HG03175 (cell line): ENCODE measurements around the gene GNAT2.

Experiments
- ATAC-seq: cut with Tn5 transposase; IDR thresholded peaks from one replicate; pipeline ENCODE4 v1.9.1; 2021; ENCODE audit warnings: mild to moderate bottlenecking, moderate library complexity; ENCODE audit not compliant: unreplicated experiment

Gene GNAT2

DNA sequence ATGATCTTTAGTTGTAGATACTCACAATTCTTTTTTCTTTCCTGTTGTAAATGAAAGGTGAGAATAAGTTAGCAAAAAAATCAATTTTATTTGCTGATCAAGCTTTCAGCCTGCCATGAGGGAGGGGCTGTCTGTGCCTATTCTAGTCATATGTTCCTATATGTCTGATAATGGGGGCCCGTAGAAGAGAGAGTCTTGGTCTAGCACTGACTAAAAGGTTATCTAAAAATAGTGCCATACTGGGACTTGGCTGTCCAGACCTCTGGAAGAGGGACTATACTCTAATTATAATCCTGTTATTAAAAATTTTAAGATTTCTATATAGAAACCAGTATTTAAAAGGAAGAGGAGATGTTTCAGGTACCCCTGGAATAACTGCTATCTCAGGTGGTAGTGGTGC lies 52.4 kb downstream of the GNAT2 start:
- ATAC-seq, result no peak

DNA sequence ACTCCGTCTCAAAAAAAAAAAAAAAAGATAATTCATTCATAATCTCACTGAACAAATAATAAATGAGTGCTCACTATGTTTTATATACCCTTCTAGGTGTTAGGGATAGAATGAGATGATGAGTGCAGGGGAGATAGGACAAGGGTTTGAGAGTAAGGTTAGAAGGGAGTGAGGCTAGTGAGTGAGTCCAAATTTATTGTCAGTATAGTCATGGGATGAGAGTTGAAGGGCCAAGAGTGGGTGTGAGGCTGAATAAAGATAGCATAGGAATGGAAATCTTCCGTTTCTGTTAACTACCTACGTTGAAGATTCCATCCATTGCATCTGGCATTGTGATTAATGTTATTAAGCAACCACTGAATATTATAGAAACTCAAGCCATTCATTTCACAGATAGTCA lies 54.2 kb downstream of the GNAT2 start:
- ATAC-seq, result no peak

DNA sequence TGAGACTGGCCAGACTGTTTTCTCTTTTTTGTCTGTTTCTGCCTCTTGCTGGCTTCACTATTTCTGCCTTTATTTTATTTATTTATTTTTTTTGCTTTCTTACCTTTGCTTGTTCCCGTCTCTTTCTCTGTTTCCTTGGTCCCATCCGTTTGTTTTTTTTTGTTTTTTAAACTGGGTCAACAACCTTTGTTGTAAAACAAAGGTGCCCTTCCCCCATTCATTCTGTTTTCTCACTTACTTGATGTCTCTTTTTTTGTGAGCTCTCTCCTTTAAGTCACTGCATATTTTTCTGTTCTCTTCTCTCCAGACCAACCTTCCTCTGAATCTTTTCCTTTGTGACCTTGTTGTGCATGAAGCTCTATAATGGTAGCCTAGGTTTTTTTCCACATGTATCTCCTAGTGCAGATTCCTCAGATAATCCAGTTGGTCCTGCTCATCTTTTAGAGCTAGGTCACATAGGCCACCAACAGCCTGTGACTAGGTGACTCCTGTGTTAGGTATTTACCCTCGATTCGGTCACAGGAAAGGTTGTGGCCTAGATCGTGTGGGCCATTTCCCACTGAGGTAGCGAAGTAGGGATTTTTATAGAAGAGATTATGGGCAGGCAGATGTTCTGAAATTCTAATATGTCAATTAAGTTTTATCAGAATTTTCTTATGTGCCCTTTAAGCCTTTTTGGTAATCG lies 55.1 kb downstream of the GNAT2 start:
- no peak for ATAC-seq

DNA sequence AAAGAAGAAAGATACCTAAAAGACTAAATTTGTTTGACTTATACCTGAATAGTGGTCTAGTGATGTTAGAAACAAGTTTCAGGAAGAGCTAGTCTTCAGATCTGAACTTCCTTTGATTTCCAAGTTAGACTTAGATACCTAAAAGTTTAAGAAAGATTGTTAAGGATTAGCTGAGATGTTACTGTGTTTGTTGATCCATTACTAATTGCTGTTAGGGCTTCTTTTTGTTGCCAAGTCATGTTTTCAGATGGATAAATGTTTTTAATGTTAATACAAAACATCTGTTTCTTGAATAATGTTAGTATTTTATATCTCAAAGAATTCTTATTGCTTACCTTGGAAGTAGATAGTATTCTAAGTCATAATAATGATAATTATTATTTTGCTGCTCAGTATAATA lies 59.4 kb downstream of the GNAT2 start:
- ATAC-seq, result no peak

DNA sequence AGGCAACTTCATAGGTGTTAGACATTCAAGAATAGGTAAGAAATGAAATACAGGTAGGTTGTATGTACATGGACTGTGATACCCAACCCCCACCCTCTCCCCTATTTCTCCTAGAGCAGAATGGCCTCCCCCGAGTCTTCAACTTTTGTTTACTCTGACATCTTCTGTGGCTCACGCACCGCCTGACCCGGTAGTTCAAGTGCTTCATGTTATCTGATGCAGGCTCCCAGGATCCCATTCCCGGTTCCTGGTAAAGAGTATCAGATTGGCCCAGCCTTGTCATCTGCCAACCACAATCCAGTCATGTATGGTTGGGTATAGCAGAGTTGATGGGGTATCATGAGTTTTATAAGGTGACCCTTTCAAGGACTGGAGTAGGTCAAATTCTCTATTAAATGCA lies 61.9 kb downstream of the GNAT2 start:
- ATAC-seq, result no peak

DNA sequence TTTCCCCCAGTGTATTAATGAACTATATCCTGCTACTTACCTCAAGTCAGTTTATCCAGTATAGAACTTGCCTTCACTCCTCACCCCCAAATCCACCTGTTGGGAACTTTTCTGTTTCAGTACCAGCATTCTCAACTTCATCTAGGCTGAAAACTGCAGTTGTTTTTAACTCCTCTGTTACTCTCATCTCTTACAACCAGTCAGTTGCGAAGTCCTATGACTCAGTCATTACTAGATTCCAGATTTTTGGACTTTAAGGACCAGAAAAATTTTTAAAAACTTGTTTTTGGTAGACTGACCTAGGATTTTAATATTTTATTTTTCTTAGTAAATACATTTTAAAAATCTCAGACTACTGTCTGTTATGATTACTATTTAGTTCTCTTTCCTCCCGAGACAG lies 62.9 kb downstream of the GNAT2 start:
- no peak for ATAC-seq
